Retina (tissue), 1 donor: Measurements from ENCODE around the gene RERE.
A peak's percentile ranks its signal among the peaks of the same experiment; 100 is the strongest.

Experiments
- DNase-seq: peaks from one replicate; pipeline ENCODE4 v3.0.0-alpha.2; 2016

RERE gene

DNA sequence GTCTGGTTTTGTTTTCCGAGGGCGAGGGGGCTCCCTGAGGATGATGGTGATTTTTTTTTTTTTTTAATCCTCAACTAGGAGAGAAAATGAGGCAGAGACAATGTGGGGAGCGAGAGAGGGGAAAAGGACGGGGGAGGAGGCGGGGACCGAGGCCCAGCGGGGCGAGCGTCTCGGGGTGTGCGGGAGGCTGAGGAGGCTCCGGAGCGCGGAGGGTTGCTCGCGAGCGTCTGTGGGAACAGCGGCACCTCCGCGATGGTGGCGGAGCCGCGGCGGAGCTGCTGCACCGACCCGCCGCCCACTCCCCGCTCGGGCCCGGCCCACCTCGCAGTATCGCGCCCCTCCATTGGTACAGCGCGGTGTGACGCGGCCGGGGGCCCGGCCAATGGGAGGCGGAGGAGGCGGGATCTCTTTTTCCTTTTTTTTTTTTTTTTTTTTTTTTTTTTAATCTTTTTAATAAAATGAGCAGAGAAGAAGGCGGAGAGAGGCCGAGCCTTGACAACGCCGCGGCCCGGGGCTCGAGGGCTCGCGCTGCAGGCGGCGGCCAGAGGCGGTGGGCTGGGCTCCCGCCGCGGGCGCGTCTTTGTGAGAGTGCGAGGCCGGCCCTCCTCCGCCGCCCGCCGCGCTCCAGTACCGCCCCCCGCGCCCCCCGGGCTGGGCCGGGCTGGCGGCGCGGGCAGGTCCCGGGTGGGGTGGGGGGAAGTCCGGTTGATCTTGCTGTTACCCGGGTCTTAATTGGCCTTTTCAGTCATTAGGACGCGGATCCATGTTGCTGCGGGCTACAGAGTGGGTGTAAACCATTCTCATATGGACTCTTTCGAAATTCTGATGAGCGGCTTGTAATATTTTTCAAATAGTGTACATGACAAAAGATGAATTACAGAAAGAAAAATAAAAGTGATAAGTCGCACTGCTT, at the start of gene RERE:
RERE (minus strand) TSS at position 229 of the 913 bp plus-strand sequence.
- DNase-seq: peak; percentile 99

DNA sequence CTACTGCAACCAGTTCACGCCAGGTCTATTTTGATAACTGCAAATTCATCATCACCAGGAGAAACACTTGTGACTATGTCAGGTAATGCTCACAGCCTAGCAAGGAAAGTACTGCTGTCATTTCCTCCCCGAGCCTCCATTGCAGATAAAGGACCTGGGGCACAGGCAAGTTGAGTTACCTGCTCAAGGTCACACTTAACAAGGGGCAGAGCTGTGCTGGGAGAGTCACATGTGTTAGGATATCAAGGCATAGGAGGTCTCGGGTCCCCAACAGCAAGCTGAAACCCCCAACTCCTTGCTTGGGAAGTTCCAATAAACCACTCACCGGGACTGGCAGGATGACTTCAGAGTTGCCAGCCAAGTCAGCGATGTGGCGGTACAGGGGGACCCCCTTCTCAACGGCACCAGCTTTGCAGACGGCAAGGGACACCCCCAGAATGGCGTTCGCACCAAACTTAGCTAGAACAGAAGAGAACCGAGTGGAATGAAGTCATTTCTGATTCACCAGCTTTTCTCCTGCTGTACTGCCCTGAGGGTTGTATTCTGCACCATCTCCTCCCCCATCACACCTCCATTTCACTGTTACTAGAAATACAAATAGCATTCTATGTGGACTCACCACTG, 49.5 kb upstream of the RERE start:
- no peak for DNase-seq

DNA sequence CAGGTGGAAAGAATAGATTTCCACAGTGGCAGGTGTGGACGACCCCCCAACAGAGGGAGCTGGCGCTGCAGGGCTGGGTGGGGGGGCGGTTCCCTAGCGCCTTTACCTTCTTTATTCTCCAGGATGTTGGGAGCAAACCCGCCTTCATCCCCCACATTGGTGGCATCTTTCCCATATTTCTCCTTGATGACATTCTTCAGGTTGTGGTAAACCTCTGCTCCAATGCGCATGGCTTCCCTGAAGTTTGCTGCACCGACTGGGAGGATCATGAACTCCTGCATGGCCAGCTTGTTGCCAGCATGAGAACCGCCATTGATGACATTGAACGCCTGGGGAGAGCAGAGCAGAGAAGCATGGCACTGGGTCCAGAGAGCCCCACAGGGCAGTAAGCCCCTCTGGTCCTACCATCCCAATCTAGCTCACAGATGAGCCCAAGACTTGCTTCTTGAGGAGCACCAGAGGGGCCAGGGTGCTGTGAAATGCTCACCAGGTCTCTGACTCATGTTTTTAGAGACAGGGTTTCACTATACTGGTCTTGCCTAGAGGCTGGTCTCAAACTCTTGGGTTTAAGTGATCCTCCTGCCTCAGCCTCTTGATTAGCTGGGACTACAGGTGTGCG, 48.8 kb upstream of the RERE start:
- no peak for DNase-seq

DNA sequence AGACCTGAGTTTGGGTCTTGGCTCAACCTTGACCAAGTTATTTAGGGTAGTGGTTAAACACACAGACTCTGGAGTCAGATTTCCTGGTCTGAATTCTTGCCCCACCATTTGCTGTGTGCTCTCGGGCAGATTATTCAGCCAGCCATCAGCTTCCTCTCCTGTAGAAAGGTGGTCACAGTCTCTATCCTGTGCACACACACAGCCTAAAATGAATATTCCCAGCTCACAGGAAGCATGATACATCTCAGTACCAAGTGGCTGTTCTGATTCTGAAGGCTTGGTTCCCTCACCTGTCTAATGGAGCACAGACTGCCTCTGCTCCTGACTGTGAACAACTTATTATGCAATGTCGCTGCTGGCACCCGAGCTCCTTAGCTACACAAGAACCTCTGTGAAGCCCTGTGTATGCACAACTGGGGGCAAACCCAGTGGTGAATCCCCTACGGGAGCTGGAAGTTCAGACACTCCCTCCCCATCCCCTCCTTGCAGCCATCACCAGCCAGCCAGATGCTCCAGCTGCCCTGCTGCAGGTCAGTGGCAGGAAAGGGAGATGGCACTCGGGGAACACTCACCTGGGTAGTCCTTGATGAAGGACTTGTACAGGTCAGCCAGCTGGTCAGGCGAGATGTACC, 47.4 kb upstream of the RERE start:
- no peak for DNase-seq

DNA sequence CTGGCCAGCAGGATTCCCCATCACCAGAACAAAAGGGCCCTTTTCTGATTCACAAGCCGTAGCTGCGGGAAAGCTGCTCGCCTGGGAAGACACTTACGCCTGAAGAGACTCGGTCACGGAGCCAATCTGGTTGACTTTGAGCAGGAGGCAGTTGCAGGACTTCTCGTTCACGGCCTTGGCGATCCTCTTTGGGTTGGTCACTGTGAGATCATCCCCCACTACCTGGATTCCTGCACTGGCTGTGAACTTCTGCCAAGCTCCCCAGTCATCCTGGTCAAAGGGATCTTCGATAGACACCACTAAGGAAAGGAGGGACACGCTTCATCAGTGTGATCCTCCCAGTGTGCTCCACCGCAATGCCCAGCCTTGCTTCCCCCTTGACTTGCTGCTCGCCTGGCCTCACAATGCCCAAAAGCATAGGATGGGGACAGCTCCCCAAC, 46.4 kb upstream of the RERE start:
- no peak for DNase-seq

DNA sequence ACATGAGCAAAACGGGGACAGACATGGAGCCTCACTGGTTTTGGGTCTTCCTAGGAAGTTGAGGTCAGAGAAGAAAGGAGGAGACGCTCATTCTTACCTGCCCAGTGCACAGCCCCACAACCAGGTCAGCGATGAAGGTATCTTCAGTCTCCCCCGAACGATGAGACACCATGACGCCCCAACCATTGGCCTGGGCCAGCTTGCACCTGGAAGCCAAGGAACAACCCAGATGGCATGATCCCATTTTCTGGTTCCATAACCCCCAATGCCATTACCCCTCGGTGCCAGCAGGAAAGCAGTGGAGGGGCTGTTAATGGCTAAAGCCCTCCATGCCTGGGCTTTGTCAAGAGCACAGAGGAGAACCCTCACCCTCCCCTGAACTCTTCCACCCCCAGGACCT, 45.7 kb upstream of the RERE start:
- DNase-seq: no peak

DNA sequence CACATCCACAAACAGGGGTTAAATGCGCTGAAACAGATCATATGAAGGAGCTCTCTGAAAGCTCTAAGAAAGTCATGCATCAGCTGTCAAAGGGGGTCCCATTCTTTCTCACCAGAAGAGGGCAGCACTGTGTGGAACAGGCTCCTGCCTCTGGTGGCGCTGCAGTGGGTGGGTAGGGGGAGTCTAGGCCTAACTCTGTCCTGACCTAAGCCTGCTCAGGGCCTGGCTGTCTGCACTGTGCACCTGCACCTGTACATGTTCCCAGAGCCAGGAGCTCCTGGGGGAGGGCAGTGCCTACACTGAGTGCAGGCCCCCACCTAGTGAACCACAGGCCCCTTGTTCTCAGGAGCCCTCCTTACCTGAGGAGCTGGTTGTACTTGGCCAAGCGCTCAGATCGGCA, 45.1 kb upstream of the RERE start:
- no peak for DNase-seq

DNA sequence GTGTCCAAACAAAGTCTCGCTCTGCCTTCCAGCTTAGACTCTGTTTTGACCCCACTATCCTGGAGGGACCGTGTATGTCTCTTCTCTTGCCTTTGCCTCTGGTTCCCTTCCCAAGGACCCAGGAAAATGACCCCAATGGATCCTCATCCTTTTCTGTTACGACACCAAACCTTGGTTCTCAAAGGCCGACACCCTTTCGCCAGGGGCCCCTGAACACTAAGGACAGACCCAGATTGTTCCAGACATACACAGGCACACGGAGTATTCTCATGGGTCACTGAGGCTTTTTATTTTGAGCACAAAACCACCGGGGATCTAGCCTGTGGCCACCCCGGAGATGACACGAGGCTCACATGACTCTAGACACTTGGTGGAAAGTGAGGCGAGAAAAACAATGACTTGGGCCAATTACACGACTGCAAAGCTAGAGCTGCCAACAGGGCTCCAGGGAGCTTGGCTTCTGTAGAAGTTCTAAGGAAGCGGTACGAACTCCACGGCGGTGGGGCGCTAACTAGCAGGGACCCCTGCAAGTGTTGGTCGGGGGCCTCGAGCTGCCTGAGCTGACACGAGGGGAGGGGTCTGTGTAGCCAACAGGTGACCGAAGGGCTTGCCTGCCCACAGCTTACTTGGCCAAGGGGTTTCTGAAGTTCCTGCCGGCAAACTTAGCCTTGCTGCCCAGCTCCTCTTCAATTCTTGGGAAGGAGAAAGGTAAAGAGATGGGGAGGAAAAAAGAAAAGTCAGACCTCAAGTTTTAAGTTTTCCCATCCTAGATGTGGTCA, 43.5 kb upstream of the RERE start:
- DNase-seq: no peak

DNA sequence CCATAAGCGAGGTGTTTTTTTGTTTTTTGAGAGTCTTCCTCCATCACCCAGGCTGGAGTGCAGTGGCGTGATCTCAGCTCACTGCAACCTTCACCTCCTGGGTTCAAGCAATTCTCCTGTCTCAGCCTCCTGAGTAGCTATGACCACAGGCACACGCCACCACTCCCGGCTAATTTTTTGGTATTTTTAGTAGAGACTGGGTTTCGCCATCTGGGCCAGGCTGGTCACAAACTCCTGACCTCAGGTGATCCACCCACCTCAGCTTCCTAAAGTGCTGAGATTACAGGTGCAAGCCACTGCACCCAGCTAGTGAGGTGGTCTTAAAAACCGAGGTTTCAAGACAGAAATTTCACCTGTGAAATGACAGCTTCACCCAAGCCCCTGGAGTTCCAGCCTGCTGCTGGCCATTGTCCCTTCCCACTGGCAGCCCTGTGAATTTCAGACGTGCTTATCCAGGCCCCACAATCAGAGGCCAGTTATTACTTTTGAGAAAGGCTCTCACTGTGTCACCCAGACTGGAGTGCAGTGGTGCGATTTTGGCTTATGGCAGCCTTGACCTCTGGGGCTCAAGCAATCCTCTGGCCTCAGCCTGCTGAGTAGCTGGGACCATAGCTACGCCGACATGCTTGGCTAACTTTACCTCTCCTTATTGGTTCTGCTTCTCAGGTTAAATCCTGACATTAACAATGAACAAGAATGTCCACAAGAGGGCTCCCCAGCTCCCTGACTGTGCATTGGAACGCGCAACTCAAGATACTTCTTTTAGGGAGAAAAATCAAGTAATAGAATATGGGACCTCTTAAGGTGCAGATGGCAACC, 41.7 kb upstream of the RERE start:
- no peak for DNase-seq

DNA sequence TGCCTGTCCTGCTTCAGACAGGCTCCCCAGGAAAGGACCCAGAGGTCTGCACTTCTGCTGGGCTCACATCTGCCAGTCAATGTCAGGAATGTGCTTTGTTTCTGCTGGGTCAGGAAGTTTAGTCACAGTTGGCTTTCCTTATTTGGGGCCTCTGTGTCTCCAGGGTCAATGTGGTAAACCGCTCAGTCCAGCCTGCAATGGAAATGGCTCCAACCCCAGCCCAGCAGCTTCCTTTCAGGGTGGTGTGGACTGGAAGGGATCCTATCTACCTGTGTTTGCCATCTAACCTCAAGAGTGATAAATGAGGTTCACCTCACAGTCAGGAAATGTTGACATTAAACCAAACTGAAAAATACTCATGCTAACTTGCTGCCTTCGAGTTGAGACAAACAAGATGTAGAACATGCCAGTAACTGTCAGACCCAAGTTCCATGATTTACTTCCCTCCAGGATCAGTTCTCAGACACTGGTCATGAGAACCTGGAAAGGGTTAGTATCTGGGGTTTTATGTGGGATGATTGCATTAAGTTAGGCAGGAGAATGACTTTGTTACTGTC, 40.8 kb upstream of the RERE start:
- DNase-seq: no peak

DNA sequence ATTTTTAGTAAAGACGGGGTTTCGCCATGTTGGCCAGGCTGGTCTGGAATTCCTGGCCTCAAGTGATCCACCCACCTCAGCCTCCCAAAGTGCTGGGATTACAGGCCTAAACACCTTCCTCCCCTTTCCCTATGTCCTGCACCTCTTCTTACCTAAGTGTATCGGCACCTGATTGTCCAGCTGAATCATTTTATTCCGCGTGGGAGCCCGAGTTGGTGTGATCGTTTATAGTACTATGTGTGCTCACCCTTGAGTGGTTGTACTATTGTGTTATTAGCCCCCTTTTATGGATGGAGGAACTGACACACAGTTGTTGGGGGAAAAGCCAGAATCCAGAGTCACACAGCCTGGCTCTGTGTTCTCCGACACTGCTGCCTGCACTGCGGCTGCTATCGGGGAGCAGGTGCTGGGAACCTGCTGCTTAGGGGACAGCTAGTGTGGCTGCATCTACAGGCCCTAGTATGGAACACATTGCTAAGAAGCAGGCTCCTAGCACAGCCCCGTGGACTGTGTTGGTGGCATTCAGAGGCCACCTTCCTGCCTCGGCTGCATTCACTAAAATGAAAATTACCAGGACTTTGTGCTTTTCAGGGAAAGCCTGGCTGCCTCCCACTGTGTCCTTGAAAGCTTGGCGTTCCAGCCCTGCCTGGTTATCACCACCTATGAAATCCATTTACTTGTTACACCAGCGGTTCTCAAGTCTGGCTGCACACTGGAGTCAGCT, 39.4 kb upstream of the RERE start:
- no peak for DNase-seq

DNA sequence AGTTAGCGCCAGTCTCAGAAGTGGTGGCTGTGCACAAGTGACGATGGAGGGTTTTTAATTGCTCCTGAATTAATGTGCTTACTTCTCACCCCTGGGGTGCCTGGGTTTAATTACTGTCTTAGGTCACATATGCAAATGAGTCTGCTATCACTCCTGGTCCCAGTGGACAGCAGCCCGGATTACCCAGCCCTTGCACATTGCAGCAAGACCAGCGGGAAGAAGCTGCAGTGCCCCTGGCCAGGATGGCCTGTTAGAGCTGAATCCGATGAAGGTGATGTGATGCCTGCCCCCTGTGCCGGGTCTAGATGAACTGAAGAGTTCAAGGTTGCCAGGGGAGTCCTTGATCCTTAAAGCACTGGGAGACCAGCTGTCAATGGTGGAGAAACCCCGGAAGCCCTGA, 36.8 kb upstream of the RERE start:
- DNase-seq: no peak

DNA sequence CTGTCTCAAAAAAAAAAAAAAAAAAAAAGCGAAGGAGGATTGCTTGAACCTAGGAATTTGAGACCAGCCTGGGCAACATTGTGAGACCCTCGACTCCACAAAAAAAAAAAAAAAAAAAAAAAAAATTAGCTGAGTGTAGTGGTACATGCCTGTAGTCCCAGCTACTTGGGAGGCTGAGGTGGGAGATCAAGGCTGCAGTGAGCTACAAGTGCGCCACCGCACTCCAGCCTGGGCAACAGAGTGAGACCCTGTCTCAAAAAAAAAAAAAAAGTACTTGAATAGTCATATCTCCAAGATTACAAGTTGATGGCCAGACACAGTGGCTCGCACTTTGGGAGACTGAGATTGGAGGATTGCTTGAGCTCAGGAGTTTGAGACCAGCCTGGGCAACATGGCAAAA, 33.6 kb upstream of the RERE start:
- no peak for DNase-seq

DNA sequence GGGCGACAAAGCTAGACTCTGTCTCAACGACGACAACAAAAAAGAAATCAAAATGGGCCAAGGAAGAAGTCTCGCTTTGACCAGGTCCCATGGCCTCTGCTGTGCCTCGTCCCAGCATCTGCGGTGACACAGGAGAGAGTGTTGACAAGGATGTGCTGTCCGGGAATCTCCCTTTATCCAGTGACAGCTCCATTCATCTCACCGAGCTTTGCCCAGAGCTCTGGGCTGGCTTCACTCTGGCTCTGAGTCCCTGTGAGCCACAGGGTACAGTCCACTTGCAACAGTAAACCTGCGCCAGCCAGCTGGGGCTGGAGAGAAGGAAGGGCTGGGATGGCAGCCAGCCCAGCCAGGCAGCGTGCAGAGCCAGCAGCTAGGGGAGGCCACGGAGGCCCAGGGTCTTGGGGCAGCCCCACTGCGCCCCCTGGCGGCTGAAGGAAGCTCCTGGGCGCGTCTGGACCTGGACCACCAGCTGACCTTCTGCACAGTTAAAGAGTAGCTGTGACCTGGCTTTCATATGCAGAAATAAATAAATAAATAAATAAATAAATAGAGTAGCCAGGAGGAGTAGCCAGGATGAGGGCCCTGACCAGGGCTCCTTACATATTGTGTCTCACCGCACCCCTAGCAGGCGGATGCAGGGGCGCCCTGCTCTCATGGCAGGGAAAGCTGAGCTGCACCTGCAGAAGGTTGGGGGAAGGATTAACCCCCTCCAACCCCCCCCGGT, 31.4 kb upstream of the RERE start:
- peak; percentile 89 for DNase-seq

DNA sequence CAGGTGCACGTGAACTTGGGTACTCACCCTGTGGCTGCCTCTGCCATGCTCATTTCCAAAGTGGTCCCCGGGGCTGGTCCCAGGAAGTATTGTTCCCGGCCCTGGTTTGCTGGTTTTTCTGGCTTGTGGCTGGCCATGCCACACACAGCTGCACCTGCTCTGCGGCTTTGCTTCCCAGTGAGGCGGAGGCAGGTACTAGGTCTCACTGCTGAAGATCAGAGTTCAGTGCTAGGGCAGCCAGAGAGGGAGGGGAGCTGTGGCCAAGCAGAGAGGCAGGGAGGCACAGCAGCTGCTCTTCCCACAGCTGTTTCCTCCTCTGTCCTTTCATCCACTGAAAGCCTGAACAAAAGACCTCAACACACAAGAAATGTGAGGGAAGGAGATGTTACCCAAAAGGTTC, 30.6 kb upstream of the RERE start:
- DNase-seq: no peak

DNA sequence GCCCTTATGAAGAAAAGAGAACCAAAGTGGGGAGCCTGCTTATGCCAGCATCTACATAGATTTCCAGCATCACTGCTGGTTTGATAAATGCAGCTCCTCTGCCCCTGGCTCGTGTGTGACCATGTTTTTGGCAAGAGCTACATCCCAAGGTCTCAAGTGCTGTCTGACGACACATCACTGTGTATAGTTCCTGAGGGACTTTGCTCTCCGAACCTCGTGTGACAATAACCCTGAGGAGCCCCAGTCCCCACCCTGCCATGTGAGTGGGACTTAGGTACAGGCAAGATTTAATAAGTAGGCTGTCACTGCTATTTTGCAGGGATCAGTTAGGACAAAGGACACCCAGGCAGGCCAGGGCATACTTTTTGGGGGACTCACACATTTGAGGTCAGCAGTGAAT, 28.8 kb upstream of the RERE start:
- DNase-seq: no peak

DNA sequence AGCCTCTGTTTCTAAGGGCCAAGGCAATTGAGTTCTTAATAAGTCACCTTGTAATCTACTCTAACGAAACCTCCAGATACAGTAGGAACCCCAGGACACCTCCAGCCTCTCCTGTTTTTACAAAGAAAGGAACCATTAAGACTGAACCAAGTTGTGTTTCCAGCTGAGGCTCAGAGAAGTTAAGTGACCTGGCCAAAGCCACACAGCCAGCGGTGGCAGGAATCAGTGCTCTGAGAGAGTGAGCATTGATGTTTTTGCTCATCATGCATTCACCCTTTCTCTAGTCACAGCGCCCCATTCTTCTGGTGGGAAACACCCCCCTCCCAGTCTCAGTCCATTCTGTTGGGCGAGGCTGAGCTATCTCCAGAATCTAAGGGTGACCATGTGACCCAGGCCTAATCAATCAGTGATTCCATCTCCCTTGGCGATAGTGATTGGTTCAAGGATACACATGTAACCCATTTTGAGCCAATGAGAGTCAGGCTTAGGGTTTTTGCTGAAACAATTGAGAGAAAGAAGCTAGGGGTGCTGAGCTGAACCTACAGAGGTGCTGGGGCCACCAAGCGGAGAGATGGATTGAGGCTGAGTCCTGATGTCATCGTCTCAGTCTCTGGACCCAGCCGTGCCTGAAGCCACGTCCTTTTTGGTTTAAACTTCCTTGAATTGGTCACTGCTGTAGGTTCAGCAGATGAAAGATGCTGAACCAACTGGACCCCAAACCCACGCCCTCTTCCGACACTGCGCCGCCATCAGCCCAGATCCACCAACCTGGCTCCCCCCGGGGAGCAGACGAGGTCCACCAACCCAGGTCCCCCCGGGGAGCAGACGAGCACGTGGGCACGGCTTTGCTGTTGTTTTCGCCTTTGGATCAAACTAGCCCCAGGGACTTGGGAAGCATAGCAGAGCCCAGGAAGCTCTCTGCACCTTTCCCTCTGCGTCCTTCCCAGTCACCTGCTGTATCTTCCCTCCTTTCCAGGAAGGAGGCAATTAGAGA, 28.0 kb upstream of the RERE start:
- DNase-seq: no peak

DNA sequence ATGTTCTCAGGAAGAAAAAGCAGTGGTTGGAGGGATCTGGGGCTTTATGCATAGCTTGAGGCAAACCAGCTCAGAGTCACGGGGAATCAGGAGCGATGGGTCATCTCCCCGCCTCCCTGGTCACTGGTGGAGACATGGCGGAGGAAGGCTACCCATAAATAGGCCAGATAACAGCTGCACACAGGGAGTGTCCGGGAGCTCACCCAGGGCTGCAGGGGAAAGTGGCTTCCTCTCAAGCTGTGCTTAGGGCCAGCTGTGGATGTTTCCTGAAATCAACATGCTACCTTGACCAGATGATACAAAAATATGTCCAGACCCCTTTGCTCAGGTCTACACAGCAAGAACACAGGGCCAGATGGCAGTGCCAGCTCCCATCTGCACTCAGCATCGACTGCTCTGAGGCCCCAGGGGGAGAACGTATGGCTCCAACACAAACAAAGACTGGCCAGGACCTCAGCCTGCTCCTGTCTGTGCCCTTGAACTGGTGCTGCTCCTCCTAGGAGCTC, 27.1 kb upstream of the RERE start:
- peak; percentile 68 for DNase-seq

DNA sequence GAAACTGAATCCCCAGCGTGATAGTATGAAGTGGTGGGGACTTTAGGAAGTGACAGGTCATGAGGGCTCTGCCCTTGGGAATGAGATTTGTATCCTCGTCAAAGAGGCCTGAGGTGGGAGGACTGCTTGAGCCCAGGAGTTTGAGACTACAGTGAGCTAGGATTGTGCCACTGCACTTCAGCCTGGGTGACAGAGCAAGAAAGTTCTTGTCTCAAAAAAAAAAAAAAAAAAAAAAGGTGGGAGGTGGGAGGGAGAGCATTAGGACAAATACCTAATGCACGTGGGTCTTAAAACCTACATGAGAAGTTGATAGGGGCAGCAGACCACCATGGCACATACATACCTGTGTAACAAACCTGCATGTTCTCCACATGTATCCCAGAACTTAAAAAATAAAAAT, 24.0 kb upstream of the RERE start:
- no peak for DNase-seq
